ENCODE data around the gene PREX1.

- TF ChIP-seq POLR2A (IDR thresholded peaks at IDR 0.05; ENCODE audit: low read length) (no peak), GATA1 (IDR thresholded peaks at IDR 0.05; ENCODE audit: low read depth, low read length) (no peak)
Measured at GRCh38 chr20:48644286-48644828, 183.4 kb downstream of the PREX1 start.

All from erythroblast (primary cell).